AG08395 (cell line): ENCODE measurements around the gene PRM2.
"Not testable (repeated sequence)": the region's sequence is repeated elsewhere in the genome, so short reads cannot be mapped to it uniquely, and the experiment has no call there.

Source experiments
- DNase-seq: peaks from one replicate; pipeline ENCODE4 v3.0.0; 2012; ENCODE audit warnings: mixed read lengths, low spot score

The PRM2 gene

DNA sequence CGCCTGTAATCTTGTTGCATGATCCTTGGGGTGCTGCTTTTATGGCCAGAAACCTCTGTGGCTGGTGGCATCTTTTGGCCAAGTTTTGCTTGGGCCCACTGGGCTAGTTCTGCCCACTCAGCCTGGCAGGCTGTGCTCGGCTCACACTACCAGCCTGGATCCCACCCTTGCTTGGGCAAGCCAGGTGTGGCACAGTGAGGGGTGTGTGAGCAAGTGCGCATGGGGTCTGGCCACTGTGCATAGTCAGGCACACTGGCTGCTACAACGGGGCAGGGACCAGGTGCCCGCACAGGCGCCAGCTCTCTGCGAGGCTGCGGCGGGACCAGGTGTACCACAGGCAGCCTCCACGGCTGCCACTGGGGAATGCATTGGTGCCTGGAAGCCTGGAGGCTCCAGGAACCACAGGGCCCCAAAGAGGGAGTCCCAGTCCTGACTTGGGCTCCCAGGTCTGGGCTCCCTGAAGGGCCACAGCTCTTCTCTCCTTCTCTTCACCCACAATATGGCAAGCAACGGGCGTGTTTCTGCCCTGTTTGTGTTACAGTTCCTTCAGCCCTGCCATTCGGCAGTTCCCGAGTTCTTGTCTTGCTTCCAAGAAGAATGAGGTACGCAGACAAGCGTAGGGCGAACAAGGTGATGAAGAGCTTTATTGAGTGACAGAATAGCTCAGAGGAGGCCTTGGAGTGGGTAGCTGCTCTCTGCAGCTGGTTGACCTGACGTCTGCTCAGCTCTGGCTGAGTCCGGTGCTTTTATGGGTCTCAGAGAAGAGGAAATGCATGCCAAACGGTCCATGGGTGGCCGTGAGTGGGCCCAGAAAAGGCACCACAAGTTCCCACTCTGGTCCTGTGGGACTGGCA is 31.6 kb upstream of the PRM2 start:
- DNase-seq, result no peak

DNA sequence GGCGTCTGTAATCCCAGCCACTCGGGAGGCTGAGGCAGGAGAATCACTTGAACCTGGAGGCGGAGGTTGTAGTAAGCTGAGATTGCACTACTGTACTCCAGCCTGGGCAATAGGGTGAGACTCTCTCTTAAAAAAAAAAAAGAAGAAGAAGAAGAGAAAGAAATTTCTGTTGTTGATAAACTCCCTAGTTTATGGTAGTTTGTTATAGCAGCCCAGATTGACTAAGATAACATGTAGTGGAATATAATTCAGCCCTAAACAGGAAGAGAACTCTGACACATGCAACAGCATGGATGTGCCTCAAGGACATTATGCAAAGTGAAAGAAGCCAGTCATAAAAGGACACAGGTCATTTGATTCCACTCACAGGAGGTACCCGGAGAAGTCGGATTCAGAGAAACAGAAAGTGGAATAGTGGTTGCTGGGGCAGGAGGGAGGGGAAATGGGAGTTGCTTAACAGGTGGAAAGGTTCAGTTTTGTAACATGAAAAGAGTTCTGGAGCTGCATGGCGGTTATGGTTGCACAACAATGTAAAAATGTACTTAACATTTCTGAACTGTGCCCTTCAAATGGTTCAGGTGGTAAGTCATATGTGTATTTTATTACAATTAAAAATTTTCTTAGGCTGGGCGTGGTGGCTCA is 30.8 kb upstream of the PRM2 start:
- DNase-seq, result no peak

DNA sequence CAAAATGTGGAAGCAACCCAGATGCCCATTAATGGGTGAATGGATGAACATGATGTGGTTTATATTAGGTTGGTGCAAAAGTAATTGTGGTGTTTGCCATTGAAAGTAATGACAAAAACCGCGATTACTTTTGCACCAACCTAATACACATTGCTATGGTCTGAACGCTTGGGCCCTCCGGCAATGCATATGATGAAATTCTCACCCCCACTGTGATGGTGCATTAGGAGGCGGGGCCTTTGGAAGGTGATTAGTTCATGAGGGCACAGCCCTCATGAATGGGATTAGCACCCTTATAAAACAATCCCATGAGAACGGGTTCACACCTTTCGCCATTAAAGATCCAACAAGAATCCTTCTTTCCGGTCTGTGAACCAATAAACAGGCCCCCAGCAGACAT is 30.1 kb upstream of the PRM2 start:
- DNase-seq, result no peak

DNA sequence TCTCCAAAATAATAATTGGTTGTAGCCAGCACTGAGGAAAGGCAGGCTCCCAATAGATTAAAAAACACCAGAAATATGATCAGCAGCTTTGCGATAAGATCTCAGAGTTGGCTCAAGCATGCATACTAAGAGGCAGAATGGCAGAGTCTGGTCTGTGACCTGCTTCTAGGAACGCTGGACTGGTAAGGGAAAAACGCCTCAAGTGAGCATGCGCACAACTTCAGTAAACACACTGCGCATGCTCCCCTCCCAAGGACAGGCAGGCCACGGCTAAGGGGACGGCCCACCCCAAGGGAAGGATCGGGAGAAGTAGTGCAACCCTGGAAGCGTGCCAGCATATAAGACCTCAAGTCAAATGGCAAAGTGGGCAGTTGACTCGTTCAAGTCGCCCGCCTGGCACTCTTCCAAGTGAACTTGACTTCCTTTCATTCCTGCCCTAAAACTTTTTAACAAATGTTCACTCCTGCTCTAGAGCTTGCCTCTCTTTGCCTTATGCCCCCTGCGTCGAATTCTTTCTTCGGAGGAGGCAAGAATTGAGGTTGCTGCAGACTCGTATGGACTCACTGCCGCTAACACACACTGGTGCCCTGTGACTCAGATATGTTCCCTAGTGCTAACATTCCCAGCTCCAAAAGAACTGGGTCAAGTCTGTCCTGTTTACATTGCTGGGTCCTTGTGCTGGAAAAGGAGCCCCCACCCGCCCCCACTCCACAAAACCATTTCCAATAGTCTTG is 27.3 kb upstream of the PRM2 start:
- no peak for DNase-seq

DNA sequence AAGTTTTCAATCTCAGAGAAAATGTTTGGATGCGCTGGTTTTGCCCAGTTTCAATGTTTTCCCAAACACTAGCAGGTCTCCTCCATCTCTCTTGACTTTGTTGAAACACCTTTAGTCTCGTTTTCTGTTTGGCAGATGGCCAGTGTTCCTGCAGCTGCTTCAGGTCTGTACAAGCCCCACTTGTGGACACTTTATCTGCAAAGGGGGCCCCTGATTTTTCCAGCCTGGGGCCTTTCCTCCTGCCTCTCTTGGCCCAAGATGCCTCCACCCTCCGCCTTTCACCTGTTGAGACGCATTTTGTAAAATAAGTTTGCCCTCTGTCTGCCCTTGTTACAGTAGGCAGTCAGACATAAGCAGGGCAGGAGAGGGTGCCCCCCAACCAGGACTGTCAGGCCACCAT is 26.7 kb upstream of the PRM2 start:
- no peak for DNase-seq

DNA sequence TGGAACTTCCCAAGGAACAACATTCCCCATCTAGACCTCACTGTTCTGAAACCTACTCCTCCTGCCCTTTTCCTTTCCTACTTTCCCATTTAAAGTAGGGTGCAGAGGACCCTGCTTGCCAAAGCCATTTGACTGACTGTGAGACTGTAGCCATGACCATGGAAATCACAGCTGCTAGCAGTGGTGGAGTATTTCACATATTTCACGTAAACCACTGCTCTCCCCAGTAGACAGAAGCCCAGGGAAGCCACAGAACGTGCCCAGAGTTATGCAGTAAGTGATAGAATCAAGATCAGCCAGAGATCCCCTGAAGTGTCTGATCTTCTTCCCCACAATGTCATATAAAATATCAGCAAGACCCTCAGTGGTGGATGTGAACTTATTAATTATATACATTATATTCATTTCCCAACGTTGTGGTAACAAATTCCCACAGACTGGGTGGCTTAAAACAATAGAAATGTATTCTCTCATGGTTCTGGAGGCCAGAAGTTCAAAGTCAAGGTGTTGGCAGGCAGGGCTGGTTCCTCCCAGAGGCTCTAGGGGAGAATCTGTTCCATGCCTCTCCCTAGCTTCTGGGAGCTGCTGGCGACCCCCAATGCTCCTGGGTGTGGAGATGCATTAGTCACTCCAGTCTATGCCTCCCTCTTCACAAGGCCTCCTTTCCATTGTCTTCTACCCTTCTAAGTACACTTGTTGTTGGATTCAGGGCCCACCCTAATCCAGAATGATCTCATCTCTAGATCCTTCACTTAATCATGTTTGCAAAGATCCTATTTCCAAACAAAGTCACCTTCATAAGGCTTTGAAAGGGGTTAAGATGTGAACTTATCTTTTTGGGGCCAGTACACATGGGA is 25.6 kb upstream of the PRM2 start:
- no peak for DNase-seq

DNA sequence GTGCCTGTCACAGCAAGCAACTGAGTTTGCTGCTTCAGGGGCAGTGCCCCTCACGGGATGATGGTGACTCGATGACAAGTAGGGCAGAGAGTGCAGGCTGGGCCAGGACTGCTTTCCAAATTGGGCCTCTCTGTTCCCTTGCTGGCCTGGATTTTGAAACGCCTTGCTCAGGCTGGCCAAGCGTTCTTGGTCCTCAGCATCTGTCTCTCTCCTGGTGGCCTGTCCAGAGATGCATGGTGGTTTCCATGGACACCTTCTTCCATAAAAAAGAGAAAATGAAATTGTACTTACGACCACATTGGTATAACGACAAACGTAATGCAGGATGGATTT is 24.2 kb upstream of the PRM2 start:
- no peak for DNase-seq

DNA sequence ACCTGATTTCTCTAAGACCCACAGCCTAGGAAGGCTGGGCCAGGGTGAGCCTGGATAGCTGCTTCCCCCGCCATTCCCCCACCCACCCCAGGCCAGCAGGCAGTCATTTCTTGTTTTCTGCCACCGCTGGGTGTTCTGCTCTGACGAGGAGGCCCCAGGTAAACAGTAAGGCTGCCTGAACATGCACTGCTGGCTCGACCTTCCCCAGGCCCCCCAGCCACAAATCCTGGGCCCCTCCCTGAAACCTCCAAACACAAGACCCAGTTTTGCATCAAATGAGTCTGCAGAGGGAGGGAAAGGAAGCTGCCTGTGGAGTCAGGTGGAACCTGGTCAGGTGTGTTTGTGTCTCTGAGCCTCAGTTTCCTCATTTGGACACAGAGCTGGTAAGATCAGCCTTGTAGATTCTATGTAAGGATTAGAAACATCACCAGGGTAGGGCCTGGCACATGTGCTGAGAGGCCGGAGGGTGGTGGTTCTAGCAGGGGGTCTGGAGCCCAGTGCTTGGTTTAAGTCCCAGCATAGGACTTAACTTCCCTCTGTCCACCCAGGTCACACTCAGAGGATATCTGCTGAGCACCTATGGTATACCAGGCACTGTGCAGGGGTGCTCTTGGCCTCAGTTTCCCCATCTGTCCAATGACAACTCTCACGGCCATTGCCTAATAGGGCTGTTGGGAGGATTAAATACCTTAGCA is 23.7 kb upstream of the PRM2 start:
- DNase-seq, result no peak

DNA sequence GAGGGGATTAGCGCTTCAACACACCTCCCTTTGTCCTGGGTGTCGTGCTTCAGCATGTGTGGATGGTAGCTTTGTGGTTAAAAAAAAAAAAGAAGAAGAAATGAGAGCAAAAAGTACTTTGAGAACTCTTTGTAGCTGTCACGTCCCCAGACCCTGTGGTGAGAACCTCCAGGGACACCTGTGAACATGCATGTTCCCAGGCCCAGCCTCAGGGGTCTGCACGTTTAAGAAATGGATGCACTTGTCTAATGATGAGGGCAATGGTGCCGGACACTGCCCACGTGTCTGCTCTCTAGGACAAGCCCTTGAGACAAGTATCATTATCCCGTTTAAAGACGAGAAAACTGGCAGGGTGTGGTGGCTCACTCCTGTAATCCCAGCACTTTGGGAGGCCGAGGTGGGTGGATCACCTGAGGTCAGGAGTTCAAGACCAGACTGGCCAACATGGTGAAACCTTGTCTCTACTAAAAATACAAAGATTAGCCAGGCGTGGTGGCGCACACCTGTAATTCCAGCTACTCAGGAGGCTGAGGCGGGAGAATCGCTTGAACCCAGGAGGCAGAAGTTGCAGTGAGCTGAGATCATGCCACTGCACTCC is 22.8 kb upstream of the PRM2 start:
- DNase-seq, result not testable (repeated sequence)

DNA sequence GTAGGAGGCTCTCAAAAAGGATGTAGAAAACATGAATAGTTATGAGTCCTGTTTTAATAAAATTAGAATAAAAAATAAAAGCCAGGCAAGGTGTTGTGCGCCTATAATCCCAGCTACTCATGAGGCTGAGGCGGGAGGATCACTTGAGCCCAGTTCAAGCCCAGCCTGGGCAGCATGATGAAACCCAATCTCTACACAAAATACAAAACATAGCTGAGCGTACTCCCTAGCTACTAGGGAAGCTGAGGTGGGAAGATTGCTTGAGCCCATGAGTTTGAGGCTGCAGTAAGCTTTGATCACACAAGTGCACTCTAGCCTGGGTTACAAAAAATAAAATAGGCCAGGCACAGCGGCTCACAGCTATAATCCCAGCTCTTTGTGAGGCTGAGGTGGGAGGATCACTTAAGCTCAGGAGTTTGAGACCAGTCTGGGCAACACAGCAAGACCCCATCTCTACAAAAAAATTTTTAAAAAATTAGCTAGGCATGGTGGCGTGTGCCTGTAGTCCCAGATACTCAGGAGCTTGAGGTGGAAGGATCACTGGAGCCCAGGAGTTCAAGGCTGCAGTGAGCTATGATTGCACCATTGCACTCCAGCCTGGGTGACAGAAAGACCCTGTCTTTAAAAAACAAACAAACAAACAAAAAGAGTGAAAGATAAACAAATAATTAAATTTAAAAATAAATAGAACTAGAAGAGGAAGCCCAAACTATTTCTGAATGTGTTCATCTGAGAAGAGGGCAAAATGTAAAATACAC is 22.0 kb upstream of the PRM2 start:
- DNase-seq, result no peak

DNA sequence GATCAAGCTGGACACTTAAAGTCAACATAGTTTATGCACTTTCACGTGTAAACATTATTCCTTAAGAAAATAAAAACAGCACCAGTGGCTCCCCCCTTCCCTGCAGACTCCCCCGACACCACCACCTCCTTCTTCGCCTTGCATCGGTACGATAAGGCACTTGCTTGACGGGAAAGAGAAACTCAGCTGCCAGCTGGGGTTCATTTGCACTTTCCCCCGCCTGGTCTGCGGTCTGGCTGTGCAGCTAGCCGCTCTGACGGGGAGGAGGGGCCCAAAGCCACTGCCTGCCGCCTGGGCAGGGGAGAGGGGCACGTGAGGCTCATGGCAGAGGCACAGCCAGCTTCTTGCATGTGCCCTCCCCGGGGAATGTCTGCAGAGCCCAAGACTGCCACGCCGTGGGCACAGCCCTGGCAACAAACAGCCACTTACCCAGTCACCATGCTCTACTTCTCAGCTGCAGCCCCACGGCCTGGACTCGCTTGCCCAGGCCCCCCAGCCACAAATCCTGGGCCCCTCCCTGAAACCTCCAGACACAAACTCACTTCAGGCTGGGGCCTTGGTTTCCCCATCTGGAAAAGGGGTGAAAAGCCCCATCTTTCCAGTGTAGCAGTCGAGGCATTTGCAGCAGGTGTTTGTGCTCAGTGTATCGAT is 21.3 kb upstream of the PRM2 start:
- DNase-seq, result peak; percentile 62

DNA sequence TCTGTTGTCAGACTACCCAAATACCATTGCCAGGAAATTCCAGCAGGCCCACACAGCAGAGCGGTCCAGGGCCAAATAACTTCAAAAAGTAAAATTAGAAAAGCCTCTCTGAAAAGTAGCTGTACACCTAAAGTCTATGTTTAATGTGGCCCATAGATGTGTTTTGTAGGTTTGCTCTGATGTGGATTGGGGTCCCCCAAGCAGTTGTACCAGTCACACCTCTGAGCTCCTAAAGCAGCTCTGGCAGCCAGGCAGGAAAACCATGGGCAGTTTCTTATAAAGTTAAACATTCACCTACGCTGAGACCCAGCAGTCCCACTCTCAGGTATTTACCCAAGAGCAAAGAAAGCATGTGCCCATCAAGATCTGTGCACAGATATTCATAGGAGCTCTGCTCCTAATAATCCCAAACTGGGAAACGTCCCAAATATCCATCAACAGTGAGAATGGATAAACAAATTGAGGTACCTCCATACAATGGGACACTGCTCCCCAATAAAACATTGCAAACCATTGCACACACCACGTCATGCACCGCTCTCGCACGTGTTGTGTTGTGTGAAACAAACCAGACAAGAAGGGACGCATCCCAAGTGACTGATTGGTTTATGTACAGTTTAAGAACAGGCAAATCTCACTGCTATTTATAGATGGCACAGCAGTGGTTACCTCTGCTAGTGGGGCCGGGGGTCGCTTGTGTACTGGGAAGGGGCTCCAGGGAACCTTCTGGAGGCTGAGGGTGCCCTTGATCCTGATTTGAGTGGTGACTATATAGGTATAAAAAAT is 20.6 kb upstream of the PRM2 start:
- no peak for DNase-seq

DNA sequence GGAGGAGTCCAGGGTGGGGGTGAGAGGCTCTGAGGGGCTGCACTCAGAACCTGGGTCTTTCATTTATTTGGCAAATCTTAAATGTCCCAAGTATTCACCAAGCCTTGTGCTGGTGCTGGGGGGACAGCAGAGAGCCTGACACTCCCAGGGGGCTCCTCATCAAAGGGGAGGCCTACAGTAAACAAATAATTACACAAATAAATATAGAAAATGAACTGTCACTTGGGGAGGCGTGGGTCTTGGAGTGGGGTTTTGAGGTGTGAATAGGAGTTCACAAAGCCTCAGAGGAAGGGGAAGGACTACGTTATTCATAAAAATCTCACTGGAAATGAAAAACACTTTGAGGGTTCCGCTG is 20.0 kb upstream of the PRM2 start:
- no peak for DNase-seq

DNA sequence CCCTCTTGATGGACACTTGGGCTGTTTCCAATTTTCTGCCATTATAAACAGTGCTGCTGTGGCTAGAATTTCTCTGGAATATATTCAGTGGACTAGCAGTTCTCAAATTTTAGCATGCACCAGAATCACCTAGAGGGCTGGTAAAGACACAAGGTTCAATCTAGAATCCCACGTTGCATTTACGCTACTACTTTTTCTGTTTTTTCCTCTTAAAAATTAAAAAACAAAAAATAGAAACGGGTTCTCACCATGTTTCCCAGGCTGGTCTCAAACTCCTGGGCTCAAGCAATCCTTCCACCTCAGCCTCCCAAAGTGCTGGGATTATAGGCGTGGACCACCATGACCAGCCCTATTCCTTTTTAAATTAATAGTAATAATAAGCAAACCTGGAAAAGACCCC is 19.4 kb upstream of the PRM2 start:
- DNase-seq, result no peak

DNA sequence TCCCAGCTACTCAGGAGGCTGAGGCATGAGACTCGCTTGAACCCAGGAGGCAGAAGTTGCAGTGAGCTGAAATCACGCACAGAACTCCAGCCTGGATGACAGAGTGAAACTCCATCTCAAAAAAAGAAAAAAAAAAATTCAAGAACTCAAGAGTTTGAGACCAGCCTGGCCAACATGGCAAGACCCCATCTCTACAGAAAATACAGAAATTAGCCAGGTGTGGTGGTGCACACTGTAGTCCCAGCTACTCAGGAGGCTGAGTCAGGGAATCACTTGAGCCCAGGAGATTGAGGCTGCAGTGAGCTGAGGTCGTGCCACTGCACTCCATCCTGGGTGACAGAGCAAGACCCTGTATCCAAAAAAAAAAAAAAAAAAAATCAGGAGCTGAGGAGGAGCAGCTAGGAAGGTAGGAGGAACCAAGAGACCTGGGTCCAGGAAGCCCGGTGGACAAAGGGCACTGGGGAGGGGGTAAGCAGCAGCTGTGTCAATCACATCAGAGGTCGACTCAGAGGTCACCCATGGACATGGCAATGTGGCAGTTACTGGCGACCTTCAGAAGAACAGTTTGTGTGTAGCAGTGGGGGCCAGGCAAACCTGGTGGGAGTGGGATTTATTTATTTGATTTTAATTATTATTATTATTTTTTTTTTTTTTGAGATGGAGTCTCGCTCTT is 15.9 kb upstream of the PRM2 start:
- DNase-seq, result no peak

DNA sequence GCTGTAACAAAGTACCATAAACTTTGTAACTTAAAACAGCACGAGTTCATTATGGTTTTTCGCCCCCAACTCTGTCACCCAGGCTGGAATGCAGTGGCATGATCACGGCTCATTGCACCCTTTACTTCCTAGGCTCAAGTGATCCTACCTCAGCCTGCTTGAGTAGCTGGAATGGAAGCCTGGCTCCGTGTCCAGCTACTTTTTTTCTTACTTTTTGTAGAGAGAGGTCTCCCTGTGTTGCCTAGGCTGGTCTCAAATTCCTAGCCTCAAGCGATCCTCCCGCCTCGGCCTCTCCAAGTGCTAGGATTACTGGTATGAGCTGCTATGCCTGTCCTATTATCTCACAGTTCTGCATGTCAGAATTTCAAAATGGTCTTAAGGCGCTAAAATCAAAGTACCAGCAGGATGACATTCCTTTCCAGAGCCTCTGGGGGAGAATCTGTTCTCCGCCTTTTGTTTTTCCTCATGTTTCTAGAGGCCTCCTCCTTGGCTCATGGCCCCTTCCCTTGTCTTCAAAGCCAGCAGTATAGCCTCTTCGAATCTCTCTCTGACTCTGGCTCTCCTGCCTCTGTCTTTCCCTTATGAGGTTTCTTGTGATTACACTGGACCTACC is 14.9 kb upstream of the PRM2 start:
- DNase-seq, result no peak

DNA sequence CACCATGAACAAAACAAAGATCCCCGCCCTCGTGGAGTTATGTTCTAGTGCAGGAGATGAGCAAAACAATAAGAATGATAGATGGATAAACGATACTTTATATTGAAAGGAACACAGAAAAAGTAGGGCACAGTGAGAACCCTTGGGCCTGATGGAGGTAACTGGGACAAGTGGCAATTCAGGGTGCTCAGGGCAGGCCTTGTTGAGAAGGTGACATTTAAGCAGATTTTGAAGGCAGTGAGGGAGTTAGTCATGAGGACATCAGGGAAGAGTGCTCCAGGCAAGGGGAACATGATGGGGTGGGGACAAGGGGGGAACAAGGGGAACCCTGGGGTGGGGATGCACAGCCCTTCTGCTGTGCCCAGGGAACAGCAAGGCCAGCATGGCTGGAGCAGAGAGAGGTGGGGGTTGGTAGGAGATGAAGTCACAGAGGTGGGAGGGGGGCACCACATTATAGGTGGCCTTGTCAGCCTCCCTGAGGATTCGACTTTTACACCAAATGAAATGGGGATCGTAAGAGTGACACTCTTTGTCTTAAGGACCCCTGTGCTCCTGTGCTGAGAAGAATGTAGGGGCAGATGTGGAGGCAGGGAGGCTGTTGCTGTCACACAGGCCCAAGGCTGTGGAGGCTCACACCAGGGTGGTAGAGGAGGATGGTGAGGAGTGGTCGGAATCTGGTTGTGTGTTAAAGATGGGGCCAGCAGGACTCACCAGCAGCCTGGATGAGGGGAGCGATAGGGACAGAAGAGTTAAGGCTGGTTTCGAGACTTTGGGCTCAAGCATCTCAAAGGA is 14.0 kb upstream of the PRM2 start:
- no peak for DNase-seq
